SKM-1 (cell line): ENCODE data around the gene TNNI2.
"Not testable (repeated sequence)": the region's sequence is repeated elsewhere in the genome, so short reads cannot be mapped to it uniquely, and the experiment has no call there.

Source experiments
- DNase-seq: peaks from one replicate; lab custom pipeline; 2025; ENCODE audit not compliant: unreplicated experiment; lab: John Stamatoyannopoulos, UW

Gene TNNI2

GRCh38 chr11:1883346-1884302 lies 44.8 kb downstream of the TNNI2 start:
- no peak for DNase-seq

GRCh38 chr11:1884303-1884700 lies 45.5 kb downstream of the TNNI2 start:
- no peak for DNase-seq

GRCh38 chr11:1886551-1886950 lies 47.8 kb downstream of the TNNI2 start:
- not testable (repeated sequence) for DNase-seq

- no peak for DNase-seq
These were observed 48.9 kb downstream of the TNNI2 start for GRCh38 chr11:1887451-1888346.

- DNase-seq, result no peak
These were observed 49.6 kb downstream of the TNNI2 start for GRCh38 chr11:1888347-1888753.

GRCh38 chr11:1888811-1889210 lies 50.0 kb downstream of the TNNI2 start:
- DNase-seq, result no peak

GRCh38 chr11:1889224-1889930 lies 50.6 kb downstream of the TNNI2 start:
- DNase-seq, result no peak

GRCh38 chr11:1889941-1890855 lies 51.4 kb downstream of the TNNI2 start:
- DNase-seq, result no peak
